ELF-1 (cell line): ENCODE results near the gene CAPZA2.
"Not testable (repeated sequence)": the region's sequence is repeated elsewhere in the genome, so short reads cannot be mapped to it uniquely, and the experiment has no call there.

ENCODE experiments used
- DNase-seq: peaks from one replicate; pipeline ENCODE4 v3.0.0-alpha.2; 2016; ENCODE audit warnings: low read depth, low spot score

CAPZA2 gene

DNA sequence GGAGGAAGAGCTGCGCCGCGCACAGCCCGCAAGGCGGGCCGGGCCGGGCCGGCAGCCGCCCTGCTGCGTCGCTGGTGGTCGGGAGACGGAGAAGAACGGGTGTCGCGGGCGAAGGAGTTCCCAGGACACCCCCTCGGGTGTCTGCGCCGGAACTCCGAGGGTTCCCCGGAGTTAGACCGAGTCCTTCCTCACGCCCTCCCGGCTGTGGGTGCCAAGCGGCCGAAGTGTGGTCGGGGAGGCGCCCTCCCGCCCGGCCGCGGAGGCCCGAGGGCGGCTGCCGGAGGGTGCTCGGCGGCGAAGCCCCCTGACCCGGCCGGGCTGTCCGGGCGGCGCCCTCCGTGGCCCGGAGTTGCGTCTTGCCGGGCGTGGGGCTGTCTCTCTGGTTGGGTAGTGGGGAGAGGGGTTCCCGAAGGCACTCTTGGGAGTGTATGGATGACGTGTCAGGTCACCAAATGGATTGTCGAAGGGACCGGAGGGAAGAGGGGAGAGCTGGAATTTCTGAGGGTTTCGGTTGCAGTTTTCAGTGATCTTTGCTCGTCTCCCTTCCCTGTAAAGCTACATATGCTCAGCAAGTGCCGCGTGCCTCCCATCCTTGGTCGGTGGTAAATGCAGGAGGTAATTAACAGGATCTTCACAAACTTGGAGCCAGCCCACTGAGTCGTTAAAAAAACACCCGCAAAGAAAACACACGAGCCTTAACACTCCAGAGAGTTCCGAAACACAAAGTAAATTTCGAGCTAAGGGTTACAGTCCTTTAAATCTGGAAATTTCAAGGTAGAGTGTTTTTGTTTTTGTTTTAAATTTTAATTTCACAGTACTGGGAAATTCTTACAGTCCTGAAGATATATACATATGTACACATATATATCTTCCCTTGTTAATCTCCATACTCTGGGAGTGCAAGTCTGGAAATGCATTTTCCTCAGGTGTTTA, 91.8 kb downstream of the CAPZA2 start:
- DNase-seq = peak; percentile 81

DNA sequence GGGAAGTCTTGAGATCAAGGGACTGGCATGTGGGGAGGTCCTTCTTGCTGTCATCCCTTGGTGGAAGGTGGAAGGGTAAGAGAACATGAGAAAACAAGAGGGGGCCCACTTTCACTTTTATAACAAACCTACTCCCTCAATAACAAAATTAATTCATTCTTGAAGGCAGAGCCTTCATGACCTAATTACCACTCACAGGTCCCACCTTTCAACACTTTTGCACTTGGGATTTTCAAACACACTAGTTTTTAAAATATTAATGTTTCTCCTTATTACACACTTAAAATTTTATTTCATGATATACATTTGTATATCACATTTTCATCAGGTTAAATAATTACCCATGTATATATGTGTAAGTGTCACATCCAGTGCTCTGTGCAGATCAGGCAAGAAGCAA, 93.0 kb downstream of the CAPZA2 start:
- DNase-seq = no peak

DNA sequence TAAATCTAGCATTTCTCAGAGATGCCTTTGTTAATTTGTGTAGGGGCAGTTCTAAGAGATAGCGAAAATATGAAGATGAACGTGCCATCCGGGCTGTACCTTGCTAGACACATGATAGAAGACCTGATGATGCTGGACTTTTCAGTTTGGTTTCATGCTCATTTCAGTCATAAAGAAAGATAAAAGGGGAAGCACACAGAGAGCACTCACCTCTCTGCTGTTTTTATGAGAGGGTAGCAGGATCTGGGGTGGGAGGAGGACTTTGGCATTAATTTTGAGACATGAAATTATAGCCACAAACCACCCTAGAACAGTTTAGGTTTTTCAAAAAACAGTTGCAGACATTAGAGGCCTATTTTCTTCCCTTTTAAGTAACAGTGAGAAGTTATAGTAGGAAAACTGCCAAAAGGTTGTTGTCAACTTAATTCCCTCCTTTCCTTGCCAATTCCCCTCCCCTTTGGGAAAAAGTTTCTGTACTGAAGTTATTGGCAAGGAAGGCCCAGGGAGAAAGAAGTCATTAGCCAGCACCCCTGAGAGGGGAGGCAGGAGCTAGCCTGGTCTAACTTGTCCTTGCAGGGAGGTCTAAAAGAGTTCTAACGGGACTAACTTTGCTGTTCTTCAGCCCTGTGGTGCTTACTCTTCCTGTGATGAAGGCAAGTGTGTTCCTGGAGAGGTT, 93.6 kb downstream of the CAPZA2 start:
- no peak for DNase-seq

DNA sequence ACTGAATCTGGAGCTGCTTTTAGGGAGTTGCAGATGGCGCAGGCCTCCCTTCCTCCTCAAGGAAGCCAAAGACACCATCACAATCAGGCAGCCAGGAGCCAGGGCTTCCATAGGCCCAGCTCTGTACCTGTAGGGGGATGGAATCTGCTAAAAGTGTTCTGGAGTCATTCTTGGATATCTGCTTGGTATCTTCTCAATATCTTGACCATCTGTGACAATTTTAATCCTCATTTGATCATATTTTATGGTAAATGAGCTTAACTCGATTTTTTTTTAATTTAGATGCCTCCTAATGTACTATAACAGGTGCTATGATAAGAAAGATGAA, 94.1 kb downstream of the CAPZA2 start:
- no peak for DNase-seq

DNA sequence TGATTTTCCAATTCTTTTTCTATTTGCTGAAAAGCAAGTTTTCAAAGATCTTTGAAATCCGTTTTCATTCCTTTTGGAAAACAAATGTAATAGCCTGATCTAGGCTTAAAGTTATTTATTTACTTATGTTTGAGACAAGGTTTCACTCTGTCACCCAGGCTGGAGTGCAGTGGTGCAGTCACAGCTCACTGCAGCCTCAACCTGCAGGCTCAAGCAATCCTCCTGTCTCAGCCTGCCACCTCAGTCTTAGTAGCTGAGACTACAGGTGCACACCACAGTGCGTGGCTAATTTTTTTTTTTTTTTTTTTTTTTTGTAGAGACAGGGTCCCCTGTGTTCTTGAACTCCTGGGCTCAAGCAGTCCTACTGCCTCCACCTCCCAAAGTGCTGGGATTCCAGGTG, 95.5 kb downstream of the CAPZA2 start:
- no peak for DNase-seq

DNA sequence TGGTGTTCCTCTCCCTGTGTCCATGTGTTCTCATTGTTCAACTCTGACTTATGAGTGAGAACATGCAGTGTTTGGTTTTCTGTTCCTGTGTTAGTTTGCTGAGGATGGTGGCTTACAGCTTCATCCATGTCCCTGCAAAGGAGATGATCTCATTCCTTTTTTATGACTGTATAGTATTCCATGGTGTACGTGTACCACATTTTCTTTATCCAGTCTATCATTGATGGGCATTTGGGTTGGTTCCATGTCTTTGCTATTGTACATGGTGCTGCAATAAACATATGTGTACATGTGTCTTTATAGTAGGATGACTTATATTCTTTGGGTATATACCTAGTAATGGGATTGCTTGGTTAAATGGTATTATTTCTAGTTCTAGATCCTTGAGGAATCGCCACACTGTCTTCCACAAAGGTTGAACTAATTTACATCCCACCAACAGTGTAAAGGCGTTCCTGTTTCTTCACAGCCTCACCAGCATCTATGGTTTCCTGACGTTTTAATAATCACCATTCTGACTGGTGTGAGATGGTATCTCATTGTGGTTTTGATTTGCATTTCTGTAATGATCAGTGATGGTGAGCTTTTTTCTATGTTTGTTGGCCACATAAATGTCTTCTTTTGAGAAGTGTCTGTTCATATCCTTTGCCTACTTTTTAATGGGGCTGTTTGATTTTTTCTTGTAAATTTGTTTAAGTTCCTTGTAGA, 99.7 kb downstream of the CAPZA2 start:
- not testable (repeated sequence) for DNase-seq

DNA sequence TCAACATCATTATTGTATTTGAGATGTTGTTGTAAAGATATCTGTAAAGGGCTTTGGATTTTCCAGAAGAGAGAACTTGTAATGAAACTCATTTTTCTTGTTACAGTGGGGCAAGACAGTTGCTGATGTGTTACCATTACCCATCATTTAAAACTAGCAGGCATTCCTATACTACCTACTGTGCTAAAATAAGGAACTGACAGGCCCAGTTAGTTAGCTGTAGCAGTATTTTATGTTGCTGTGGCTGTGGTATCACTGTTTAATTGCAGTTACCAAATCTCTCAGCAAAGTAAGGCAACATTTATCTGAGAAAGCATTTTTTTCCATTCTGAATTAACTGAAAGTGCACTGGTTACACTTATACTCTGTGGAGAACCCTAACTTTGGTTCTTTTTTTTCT, 100.8 kb downstream of the CAPZA2 start:
- DNase-seq = no peak

DNA sequence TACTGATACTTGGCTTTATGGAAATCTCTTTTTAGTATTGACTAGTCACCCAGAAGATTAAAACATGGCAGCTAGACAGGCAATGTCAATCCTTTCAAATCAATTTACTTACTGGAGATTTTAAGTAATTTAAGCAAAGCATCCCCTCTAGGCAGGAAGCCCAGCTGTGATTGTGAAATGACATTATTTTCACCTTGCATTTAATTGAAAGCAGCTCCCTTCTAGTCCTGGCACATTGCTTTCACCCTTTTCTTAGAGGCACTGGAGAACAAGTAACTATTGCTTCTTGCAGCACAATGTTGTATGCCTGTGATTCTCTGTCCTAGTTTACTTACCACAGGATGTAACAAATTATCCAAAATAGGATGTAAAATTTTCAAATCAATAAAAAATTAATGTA, 104.2 kb downstream of the CAPZA2 start:
- DNase-seq = no peak

DNA sequence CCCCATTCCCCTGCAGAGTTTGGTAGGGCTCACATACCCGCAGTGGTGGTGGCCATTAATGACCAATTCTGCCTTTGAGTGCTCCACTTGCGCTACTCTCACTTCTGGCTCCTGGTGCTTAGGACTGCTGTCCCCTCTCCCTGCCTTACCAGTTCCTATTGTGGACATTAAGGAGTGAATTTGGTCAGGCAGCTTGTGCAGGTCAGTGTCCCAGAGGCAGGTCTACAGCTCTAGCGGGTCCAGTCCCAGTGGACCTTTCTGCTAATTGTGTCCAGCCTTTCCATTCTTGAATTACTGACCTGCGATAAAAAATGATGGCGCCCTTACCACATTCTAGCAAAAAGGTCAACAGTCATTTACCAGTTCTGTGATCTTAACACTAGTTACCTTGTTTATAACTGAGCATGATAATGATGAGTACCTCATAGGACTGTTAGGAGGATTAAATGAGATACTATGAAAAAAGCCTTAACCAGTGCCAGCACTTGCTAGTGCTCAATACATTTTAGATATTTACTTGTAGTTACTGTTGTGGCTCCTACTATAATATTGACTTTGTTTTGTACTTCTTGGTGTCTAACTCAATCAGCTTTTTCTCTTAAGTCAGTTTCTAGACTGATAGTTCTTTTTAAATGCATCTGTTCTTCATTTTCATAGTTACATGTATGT, 105.0 kb downstream of the CAPZA2 start:
- no peak for DNase-seq

DNA sequence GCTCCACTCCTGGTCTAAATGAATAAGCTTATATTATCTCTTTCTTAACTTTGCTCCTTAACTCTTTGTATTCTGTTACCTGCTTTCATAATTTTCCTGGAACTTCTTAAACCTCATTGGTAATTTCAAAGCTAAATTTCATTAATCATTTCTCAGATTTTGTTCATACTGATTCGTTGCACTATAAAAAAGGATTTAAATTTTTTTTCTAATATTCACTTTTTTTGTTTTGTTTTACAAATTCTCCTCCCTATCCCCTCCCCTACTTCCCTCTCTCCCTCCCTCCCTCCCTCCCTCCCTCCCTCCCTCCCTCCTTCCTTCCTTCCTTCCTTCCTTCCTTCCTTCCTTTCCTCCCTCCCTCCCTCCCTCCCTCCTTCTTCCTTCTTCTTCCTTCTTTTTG, 105.6 kb downstream of the CAPZA2 start:
- no peak for DNase-seq

DNA sequence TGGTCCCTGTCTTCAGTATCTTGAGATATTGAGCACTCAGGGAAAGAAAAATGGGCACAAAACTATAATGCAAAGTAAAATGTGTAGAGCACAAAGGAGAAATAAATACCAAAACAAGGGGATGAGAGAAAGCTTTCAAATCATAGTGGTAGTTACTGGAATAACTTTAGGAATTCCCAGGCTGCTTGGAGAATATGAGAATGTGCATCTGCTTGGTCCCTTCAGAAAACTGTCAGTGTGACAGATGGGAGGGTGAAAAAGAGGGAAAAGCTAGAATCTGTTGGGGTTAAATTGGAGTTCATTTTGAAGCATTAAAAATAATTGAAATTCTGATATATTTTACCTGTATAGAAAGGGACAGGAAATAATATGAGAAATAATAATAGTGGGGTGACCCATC, 106.2 kb downstream of the CAPZA2 start:
- no peak for DNase-seq

DNA sequence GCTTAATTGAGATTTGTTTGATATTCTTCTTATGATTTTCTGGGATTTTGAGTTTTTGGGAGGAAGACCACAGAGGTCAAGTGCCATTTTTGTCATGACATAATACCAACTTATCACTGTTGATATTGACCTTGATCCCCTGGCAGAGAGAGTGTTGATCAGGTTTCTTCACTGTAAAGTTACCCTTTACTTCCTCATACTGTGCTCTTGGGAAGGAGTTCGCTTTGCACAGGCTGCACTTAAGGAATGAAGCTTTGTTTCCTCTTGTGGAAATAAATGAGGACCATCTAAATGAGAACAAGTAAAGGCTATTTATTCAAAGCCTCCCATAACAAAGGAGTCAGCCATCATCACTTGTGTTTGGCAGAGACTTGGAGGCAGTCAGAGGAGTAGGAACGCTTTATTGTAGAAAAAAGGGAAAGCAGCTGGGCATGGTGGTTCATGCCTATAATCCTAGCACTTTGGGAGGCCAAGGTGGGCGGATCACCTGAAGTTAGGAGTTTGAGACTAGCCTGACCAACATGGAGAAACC, 107.0 kb downstream of the CAPZA2 start:
- no peak for DNase-seq

DNA sequence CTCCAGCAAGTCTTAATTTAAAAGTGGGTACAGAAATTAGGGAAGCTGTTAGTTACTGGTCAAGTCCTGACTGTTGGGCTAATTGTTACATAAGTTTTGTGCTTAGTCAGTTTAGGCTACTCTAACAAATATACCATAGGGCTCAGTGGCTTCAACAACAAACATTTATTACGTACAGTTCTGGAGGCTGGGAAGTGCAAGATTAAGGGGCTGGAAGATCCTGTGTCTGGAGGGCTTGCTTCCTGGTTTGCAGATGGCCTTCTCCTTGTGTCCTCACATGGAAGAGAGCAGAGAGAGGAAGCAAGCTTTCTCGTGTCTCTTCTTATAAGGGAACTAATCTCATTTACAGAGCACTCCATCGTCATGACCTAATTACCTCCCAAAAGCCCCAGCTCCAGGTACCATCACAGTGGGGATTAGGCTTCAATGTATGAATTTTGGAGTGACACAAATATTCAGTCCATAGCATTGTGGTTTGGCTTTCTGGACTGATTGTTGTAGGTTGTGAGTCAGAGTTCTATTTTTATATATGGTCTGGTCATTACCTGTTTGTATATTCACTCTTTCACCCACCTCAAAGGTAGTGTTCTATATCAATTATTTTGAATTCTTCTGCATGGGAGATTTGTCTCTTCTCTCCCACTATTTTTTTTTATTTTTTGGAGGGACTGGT, 108.0 kb downstream of the CAPZA2 start:
- no peak for DNase-seq

DNA sequence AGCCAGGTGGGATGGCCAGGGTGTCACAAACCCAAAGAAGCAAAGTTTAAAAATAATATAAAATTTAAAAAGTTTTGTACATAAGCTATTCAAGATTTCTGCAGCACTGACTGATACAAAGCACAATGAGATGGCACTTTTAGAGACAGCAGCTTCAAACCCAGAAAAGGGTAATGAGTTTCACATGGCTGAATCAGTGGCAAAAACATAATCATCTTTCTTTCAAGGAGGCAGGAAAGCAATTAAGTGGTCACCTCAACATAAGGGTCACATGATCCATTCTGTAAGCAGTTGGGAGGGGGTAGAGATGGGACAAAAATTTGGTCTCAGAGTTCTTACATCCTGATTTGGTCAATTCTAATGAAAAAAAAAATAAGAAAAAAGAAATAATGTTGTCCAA, 108.8 kb downstream of the CAPZA2 start:
- not testable (repeated sequence) for DNase-seq
